GM12878 (cell line): ENCODE measurements around the gene DOC2B. TPM values are rescaled to one million over a fixed set of nuclear protein-coding genes. Genes with fewer than 3 reads are reported as not detected.

Source experiments
- ATAC-seq: fragments of 200-7000 bp; cut with Tn5 transposase; 3 replicates; pipeline ENCODE4 v1.9.1; 2020; ENCODE audit warnings: mild to moderate bottlenecking, moderate library complexity
- BruUV-seq: library from RNA; stranded (reverse); fragments of 400-500 nt; replicated peaks from 2 replicates; lab custom pipeline; 2021; lab: Mats Ljungman, UMichigan
- CTCF ChIA-PET: fragments of 300-600 bp; sonication (Branson Sonifier 250); formaldehyde crosslinking; extraction: SDS; loops from one replicate; lab custom pipeline; 2021; ENCODE audit warnings: inconsistent platforms; lab: Yijun Ruan, JAX
- POLR2A ChIA-PET: fragments of 350-600 bp; formaldehyde crosslinking; extraction: SDS; loops from one replicate; lab custom pipeline; 2021; ENCODE audit warnings: inconsistent platforms; lab: Charles Lee
- RAD21 ChIA-PET: fragments of 300-600 bp; sonication (Branson Sonifier 250); formaldehyde crosslinking; loops from one replicate; lab custom pipeline; 2023; ENCODE audit warnings: antibody characterized with exemption; ENCODE audit not compliant: unreplicated experiment; lab: Charles Lee
- SMC1A ChIA-PET: fragments of 300-600 bp; sonication (Branson Sonifier 250); formaldehyde crosslinking; loops from one replicate; lab custom pipeline; 2023; ENCODE audit not compliant: unreplicated experiment, uncharacterized antibody; lab: Charles Lee
- DNase-seq: peaks from one replicate; pipeline ENCODE4 v3.0.0-alpha.2; 2011; ENCODE audit warnings: low read depth, low spot score
- FAIRE-seq: peaks from 3 replicates; lab custom pipeline; 2011; peaks lifted over from hg19 to GRCh38; lab: Jason Lieb, UNC
- H2AFZ ChIP-seq: 2 replicates; pipeline ENCODE4 v1.6.0; 2011; ENCODE audit warnings: low read depth, low read length, control low read depth; ENCODE audit not compliant: control insufficient read depth
- H3K27ac ChIP-seq: 2 replicates; pipeline ENCODE4 v1.5.1; 2011; ENCODE audit warnings: control low read depth; ENCODE audit not compliant: control insufficient read depth, insufficient read depth
- H3K27me3 ChIP-seq, 2 experiments: replicated peaks in 1 of 2; 2 replicates each; pipeline versions ENCODE4 v1.6.0 to v1.6.1; 2011; ENCODE audit warnings: low read length in 1 of 2; ENCODE audit not compliant: control insufficient read depth in 2 of 2, insufficient read depth in 2 of 2
- H3K36me3 ChIP-seq, 2 experiments: 2 replicates each; pipeline ENCODE4 v1.5.1; 2011; ENCODE audit warnings: low read length in 1 of 2; ENCODE audit not compliant: control insufficient read depth in 2 of 2, insufficient read depth in 2 of 2
- H3K4me1 ChIP-seq: 2 replicates; pipeline ENCODE4 v1.6.1; 2011; ENCODE audit warnings: mild to moderate bottlenecking, low read length, moderate library complexity, mixed read lengths; ENCODE audit not compliant: control insufficient read depth, insufficient read depth
- H3K4me2 ChIP-seq: 2 replicates; pipeline ENCODE4 v1.6.0; 2011; ENCODE audit warnings: control low read depth; ENCODE audit not compliant: control insufficient read depth, insufficient read depth
- H3K4me3 ChIP-seq: fragments of 200-600 bp; sonication (generic); 2 replicates; pipeline ENCODE4 v1.5.1; 2016
- H3K79me2 ChIP-seq: 2 replicates; pipeline ENCODE4 v1.6.0; 2011; ENCODE audit warnings: low read length; ENCODE audit not compliant: control insufficient read depth, insufficient read depth
- H3K9ac ChIP-seq: 2 replicates; pipeline ENCODE4 v1.8.0; 2011; ENCODE audit warnings: low read length, control low read depth, mixed read lengths; ENCODE audit not compliant: control insufficient read depth, insufficient read depth
- H3K9me3 ChIP-seq: replicated peaks from 3 replicates; pipeline ENCODE4 v1.5.1; 2011; ENCODE audit warnings: mild to moderate bottlenecking, low read length; ENCODE audit not compliant: control insufficient read depth, insufficient read depth
- H4K20me1 ChIP-seq: 2 replicates; pipeline ENCODE4 v1.6.0; 2011; ENCODE audit not compliant: control insufficient read depth, insufficient read depth
- BCLAF1 ChIP-seq: fragments of 450-650 bp; IDR thresholded peaks from 2 replicates; pipeline ENCODE4 v1.6.1; 2017; ENCODE audit warnings: antibody characterized with exemption, mild to moderate bottlenecking, moderate library complexity
- BRCA1 ChIP-seq: IDR thresholded peaks from 2 replicates; pipeline ENCODE4 v1.6.1; 2011; ENCODE audit warnings: low read depth, low read length, improper control_type of control experiment
- HDAC6 ChIP-seq: fragments of 200-600 bp; sonication (generic); IDR thresholded peaks from one replicate; pipeline ENCODE4 v1.8.0; 2017; ENCODE audit warnings: antibody characterized with exemption; ENCODE audit not compliant: unreplicated experiment
- NRF1 ChIP-seq: conservative IDR thresholded peaks from 2 replicates; pipeline ENCODE4 v1.6.1; 2011; ENCODE audit warnings: mild to moderate bottlenecking, low read depth, low read length, improper control_type of control experiment
- SKIL ChIP-seq: fragments of 450-650 bp; IDR thresholded peaks from 2 replicates; pipeline ENCODE4 v1.6.1; 2017; ENCODE audit warnings: mild to moderate bottlenecking, low read depth, inconsistent platforms; ENCODE audit not compliant: poor library complexity, severe bottlenecking
- USF1 ChIP-seq: IDR thresholded peaks from 2 replicates; pipeline ENCODE4 v1.6.1; 2011; ENCODE audit warnings: borderline replicate concordance, low read depth, mild to moderate bottlenecking, moderate library complexity, mixed read lengths, low read length; ENCODE audit not compliant: insufficient read depth; ENCODE audit errors: extremely low read length
- WGBS: methylation state at CpG from one replicate; pipeline ENCODE4 v1.1.6; 2016; ENCODE audit warnings: low lambda C conversion rate; ENCODE audit not compliant: insufficient replicate concordance, insufficient coverage; ENCODE audit errors: missing lambda C conversion rate; 5-methylcytosine and 5-hydroxymethylcytosine counted together
- in situ Hi-C: fragments of 300-500 bp; cut with MboI; formaldehyde crosslinking; loops from 9 replicates; pipeline ENCODE4 v1.14.3; 2018; ENCODE audit warnings: mixed read lengths
- intact Hi-C: fragments of 100-400 bp; cut with micrococcal nuclease; formaldehyde crosslinking; loops from one replicate; pipeline ENCODE4 v1.14.2; 2022; ENCODE audit not compliant: unreplicated experiment
- polyA plus RNA-seq, 11 experiments: library from polyadenylated mRNA; depleted of rRNA in 4 of 11; unstranded in 6 of 11; stranded (reverse) in 5 of 11; fragments of >200 nt; fragmentation: Nextera tagmentation in 4 of 11; fragmentation: Illumina TruSeq in 1 of 11; extraction: Ambion mirVana in 4 of 11; extraction: Trizol in 1 of 11; gene quantifications; 1 replicate in 1 of 11; 2 replicates in 10 of 11; pipeline versions ENCODE4 v1.2.1 to v1.2.3, GENCODE V29; 2011 to 2016; ENCODE audit warnings: inconsistent platforms in 2 of 11, missing spikeins in 2 of 11, low read depth in 1 of 11
- total RNA-seq, 4 experiments: library from RNA; depleted of rRNA in 3 of 4; stranded (reverse); fragments of >200 nt in 3 of 4; fragmentation: Illumina TruSeq in 1 of 4; extraction: Trizol in 1 of 4; gene quantifications; 2 replicates each; pipeline versions ENCODE4 v1.2.1 to v1.2.3, GENCODE V29; 2013 to 2021

Gene DOC2B
- total and polyA plus RNA-seq, 10 of the 15 experiments (the other 5 are each of a cell fraction or from before 2014, with no cell fraction given): not detected

GRCh38 chr17:226108-227077 lies 44.9 kb upstream of the DOC2B start:
- ATAC-seq: no peak
- POLR2A ChIA-PET: no interaction called here
- no peaks in the 10 kb centered on the region for H3K4me1 ChIP-seq
- SMC1A ChIA-PET: no interaction called here
- intact Hi-C loops: no loop called here
- no peaks in the 10 kb centered on the region for H4K20me1 ChIP-seq
- no peak overlapping the region for H3K9ac ChIP-seq
- no peaks in the 10 kb centered on the region for H3K9me3 ChIP-seq
- BruUV-seq: no TSS peak
- no peak overlapping the region for H3K4me3 ChIP-seq
- in situ Hi-C loops: no loop called here
- no peaks in the 10 kb centered on the region for H3K79me2 ChIP-seq
- TF ChIP-seq SKIL (no peak), BCLAF1 (no peak), BRCA1 (no peak), USF1 (no peak), HDAC6 (no peak), NRF1 (no peak)
- H3K27me3 ChIP-seq: no peaks in the 10 kb centered on the region; a peak in 2 of 4 replicates
- no peak overlapping the region for H2AFZ ChIP-seq
- no peak overlapping the region for H3K4me2 ChIP-seq
- H3K36me3 ChIP-seq: no peaks in the 10 kb centered on the region
- 36% methylated on average over 24 of the region's 24 CpGs for WGBS
- CTCF ChIA-PET: no interaction called here
- FAIRE-seq: no peak
- RAD21 ChIA-PET: no interaction called here
- no peak overlapping the region for H3K27ac ChIP-seq
- DNase-seq: no peak
